HEK293 (cell line): ENCODE measurements around the gene CA5B.

Experiments
- BCL11A ChIP-seq: fragments of 450-650 bp; formaldehyde crosslinking; IDR thresholded peaks from 2 replicates; pipeline ENCODE4 v1.5.1; 2016; ENCODE audit warnings: low read depth, missing biosample characterization, missing genetic modification characterization
- ELK4 ChIP-seq: IDR thresholded peaks from 2 replicates; pipeline ENCODE4 v1.6.1; 2011; ENCODE audit warnings: mild to moderate bottlenecking, low read depth, low read length, borderline replicate concordance
- GLIS1 ChIP-seq: fragments of 450-650 bp; formaldehyde crosslinking; IDR thresholded peaks from 2 replicates; pipeline ENCODE4 v1.5.1; 2016; ENCODE audit warnings: missing biosample characterization, missing genetic modification characterization
- HOXC10 ChIP-seq: sonication (generic); formaldehyde crosslinking; IDR thresholded peaks from 2 replicates; pipeline ENCODE4 v1.8.1; 2023; ENCODE audit warnings: mild to moderate bottlenecking, missing genetic modification reagents
- KLF16 ChIP-seq: fragments of 450-650 bp; formaldehyde crosslinking; IDR thresholded peaks from 2 replicates; pipeline ENCODE4 v1.5.1; 2017; ENCODE audit warnings: missing biosample characterization, missing genetic modification characterization
- MYNN ChIP-seq: fragments of 450-650 bp; formaldehyde crosslinking; IDR thresholded peaks from 2 replicates; pipeline ENCODE4 v1.5.1; 2016; ENCODE audit warnings: missing biosample characterization, missing genetic modification characterization, borderline replicate concordance
- PRDM1 ChIP-seq: fragments of 450-650 bp; formaldehyde crosslinking; IDR thresholded peaks from 2 replicates; pipeline ENCODE4; 2016; ENCODE audit warnings: missing biosample characterization, missing genetic modification characterization
- REPIN1 ChIP-seq: fragments of 450-650 bp; formaldehyde crosslinking; IDR thresholded peaks from 2 replicates; pipeline ENCODE4 v1.5.1; 2017; ENCODE audit warnings: missing biosample characterization, missing genetic modification characterization, low read depth
- SETDB1 ChIP-seq: IDR thresholded peaks from one replicate; pipeline ENCODE4 v1.6.1; 2017; ENCODE audit warnings: mild to moderate bottlenecking, low read length, moderate library complexity, mixed read lengths; ENCODE audit not compliant: insufficient read length
- ZBTB10 ChIP-seq: fragments of 450-650 bp; formaldehyde crosslinking; IDR thresholded peaks from 2 replicates; pipeline ENCODE4 v1.5.1; 2016; ENCODE audit warnings: missing biosample characterization, missing genetic modification characterization
- ZBTB11 ChIP-seq: fragments of 450-650 bp; formaldehyde crosslinking; conservative IDR thresholded peaks from 2 replicates; pipeline ENCODE4 v1.5.1; 2016; ENCODE audit warnings: low read depth, missing biosample characterization, missing genetic modification characterization
- ZEB2 ChIP-seq: fragments of 450-650 bp; formaldehyde crosslinking; IDR thresholded peaks from 2 replicates; pipeline ENCODE4 v1.5.1; 2016; ENCODE audit warnings: missing biosample characterization, missing genetic modification characterization
- ZFHX2 ChIP-seq: fragments of 450-650 bp; formaldehyde crosslinking; conservative IDR thresholded peaks from 2 replicates; pipeline ENCODE4 v1.5.1; 2016; ENCODE audit warnings: missing biosample characterization, missing genetic modification characterization
- ZNF169 ChIP-seq: fragments of 450-650 bp; formaldehyde crosslinking; IDR thresholded peaks from 2 replicates; pipeline ENCODE4 v1.5.1; 2016; ENCODE audit warnings: missing biosample characterization, missing genetic modification characterization
- ZNF211 ChIP-seq: fragments of 450-650 bp; formaldehyde crosslinking; IDR thresholded peaks from 2 replicates; pipeline ENCODE4 v1.5.1; 2016; ENCODE audit warnings: low read depth, missing biosample characterization, missing genetic modification characterization
- ZNF274 ChIP-seq, 2 experiments: fragments of 200-500 bp in 1 of 2; fragments of 450-650 bp in 1 of 2; sonication (Bioruptor generic) in 1 of 2; formaldehyde crosslinking in 1 of 2; IDR thresholded peaks; 2 replicates each; pipeline versions ENCODE4 v1.5.1 to v1.6.1; 2014 to 2016; ENCODE audit warnings: borderline replicate concordance in 1 of 2, inconsistent platforms in 1 of 2, low read length in 1 of 2, missing biosample characterization in 1 of 2, missing genetic modification characterization in 1 of 2
- ZNF292 ChIP-seq: fragments of 450-650 bp; formaldehyde crosslinking; IDR thresholded peaks from 2 replicates; pipeline ENCODE4 v1.5.1; 2016; ENCODE audit warnings: low read depth, missing biosample characterization, missing genetic modification characterization, borderline replicate concordance
- ZNF324 ChIP-seq: fragments of 450-650 bp; formaldehyde crosslinking; IDR thresholded peaks from 2 replicates; pipeline ENCODE4 v1.5.1; 2016; ENCODE audit warnings: missing biosample characterization, missing genetic modification characterization
- ZNF404 ChIP-seq: fragments of 450-650 bp; formaldehyde crosslinking; IDR thresholded peaks from 2 replicates; pipeline ENCODE4 v1.5.1; 2017; ENCODE audit warnings: missing biosample characterization, missing genetic modification characterization
- ZNF449 ChIP-seq: fragments of 450-650 bp; formaldehyde crosslinking; IDR thresholded peaks from 2 replicates; pipeline ENCODE4 v1.5.1; 2017; ENCODE audit warnings: missing biosample characterization, mild to moderate bottlenecking, missing genetic modification characterization, moderate library complexity
- ZNF488 ChIP-seq: fragments of 450-650 bp; formaldehyde crosslinking; IDR thresholded peaks from 2 replicates; pipeline ENCODE4 v1.5.1; 2016; ENCODE audit warnings: missing biosample characterization, missing genetic modification characterization
- ZNF501 ChIP-seq: fragments of 450-650 bp; formaldehyde crosslinking; IDR thresholded peaks from 2 replicates; pipeline ENCODE4 v1.5.1; 2016; ENCODE audit warnings: missing biosample characterization, missing genetic modification characterization
- ZNF548 ChIP-seq: fragments of 450-650 bp; formaldehyde crosslinking; IDR thresholded peaks from 2 replicates; pipeline ENCODE4 v1.5.1; 2016; ENCODE audit warnings: missing biosample characterization, missing genetic modification characterization
- ZNF555 ChIP-seq: fragments of 450-650 bp; formaldehyde crosslinking; conservative IDR thresholded peaks from 2 replicates; pipeline ENCODE4 v1.5.1; 2017; ENCODE audit warnings: missing biosample characterization, mild to moderate bottlenecking, missing genetic modification characterization, inconsistent platforms
- ZNF571 ChIP-seq: fragments of 450-650 bp; formaldehyde crosslinking; IDR thresholded peaks from 2 replicates; pipeline ENCODE4 v1.5.0; 2017; ENCODE audit warnings: missing biosample characterization, missing genetic modification characterization
- ZNF654 ChIP-seq: fragments of 450-650 bp; formaldehyde crosslinking; IDR thresholded peaks from 2 replicates; pipeline ENCODE4 v1.5.1; 2016; ENCODE audit warnings: low read depth, missing biosample characterization, missing genetic modification characterization
- ZNF747 ChIP-seq: fragments of 450-650 bp; formaldehyde crosslinking; IDR thresholded peaks from 2 replicates; pipeline ENCODE4 v1.5.1; 2016; ENCODE audit warnings: missing biosample characterization, missing genetic modification characterization
- ZNF776 ChIP-seq: fragments of 450-650 bp; formaldehyde crosslinking; IDR thresholded peaks from 2 replicates; pipeline ENCODE4 v1.5.0; 2017; ENCODE audit warnings: missing biosample characterization, missing genetic modification characterization, borderline replicate concordance
- ZNF777 ChIP-seq: fragments of 450-650 bp; formaldehyde crosslinking; IDR thresholded peaks from 2 replicates; pipeline ENCODE4 v1.5.1; 2017; ENCODE audit warnings: missing biosample characterization, missing genetic modification characterization, borderline replicate concordance
- ZNF785 ChIP-seq: fragments of 450-650 bp; formaldehyde crosslinking; IDR thresholded peaks from 2 replicates; pipeline ENCODE4 v1.5.1; 2016; ENCODE audit warnings: missing biosample characterization, missing genetic modification characterization
- ZNF843 ChIP-seq: fragments of 450-650 bp; formaldehyde crosslinking; IDR thresholded peaks from 2 replicates; pipeline ENCODE4 v1.5.1; 2016; ENCODE audit warnings: missing biosample characterization, missing genetic modification characterization

The CA5B gene

GRCh38 chrX:15789979-15790768 lies 52.1 kb downstream of the CA5B start, which contains the start of gene ZRSR2 (continued):
- TF ChIP-seq ZFHX2 (tag by site-specific recombination) (peak; percentile 79), ZNF777 (tag by site-specific recombination) (0 out of 2 replicates have a peak, but pooled peaks have one; percentile 9), ZNF654 (tag by site-specific recombination) (no peak), ZNF555 (tag by site-specific recombination) (no peak), ZNF292 (tag by site-specific recombination) (no peak), ZEB2 (tag by site-specific recombination) (peak; percentile 43; the same call in 1 of the 2 replicates), ZNF274 (IDR thresholded peaks at IDR 0.05; ENCODE audit: low read length) (no peak), ZNF274 (tag by site-specific recombination; IDR thresholded peaks at IDR 0.05; ENCODE audit: borderline replicate concordance) (no peak), ZNF785 (tag by site-specific recombination) (no peak), BCL11A (no peak), ZNF776 (no peak), ZNF571 (tag by site-specific recombination) (no peak), PRDM1 (no peak), ZNF449 (tag by site-specific recombination) (no peak), ZNF747 (tag by site-specific recombination) (no peak), MYNN (tag by site-specific recombination) (no peak), KLF16 (tag by site-specific recombination) (peak; percentile 72; the same call in 1 of the 2 replicates), ZNF843 (tag by site-specific recombination) (peak; percentile 57; the same call in 1 of the 2 replicates), GLIS1 (tag by site-specific recombination) (no peak), ZNF211 (no peak), ZNF404 (tag by site-specific recombination) (no peak), ZBTB11 (peak; percentile 63), ZNF324 (tag by site-specific recombination) (peak; percentile 41), ZNF548 (tag by site-specific recombination) (no peak), ELK4 (no peak), HOXC10 (CRISPR knock-in tag) (no peak), ZNF169 (tag by site-specific recombination) (no peak), ZNF488 (no peak), REPIN1 (tag by site-specific recombination) (no peak), SETDB1 (no peak), ZBTB10 (no peak), ZNF501 (peak; percentile 67; the same call in 1 of the 2 replicates)
